ENCODE data around the gene PDE4D.

- TF ChIP-seq POLR2AphosphoS5 (IDR thresholded peaks at IDR 0.05; ENCODE audit: low read depth, low read length) (no peak), TAF1 (IDR thresholded peaks at IDR 0.05; ENCODE audit: borderline replicate concordance, insufficient read depth, low read length) (no peak)
Observed at GRCh38 chr5:58998544-58998943, 895.0 kb downstream of the PDE4D start.
